GM23338 (cell line): ENCODE data around the gene TIRAP. TPM values are rescaled to one million over a fixed set of nuclear protein-coding genes. Genes with fewer than 3 reads are reported as not detected.

Experiments
- ATAC-seq: fragments of 200-7000 bp; cut with Tn5 transposase; 3 replicates; pipeline ENCODE4 v1.9.1; 2020
- DNase-seq: peaks from one replicate; pipeline ENCODE4 v3.0.0-alpha.2; 2015; ENCODE audit warnings: low spot score
- H2AFZ ChIP-seq: fragments of 200-600 bp; sonication (generic); 2 replicates; pipeline ENCODE4 v1.8.0; 2016; ENCODE audit warnings: antibody characterized with exemption, mild to moderate bottlenecking, moderate library complexity
- H3F3A ChIP-seq: fragments of 200-600 bp; sonication (generic); replicated peaks from 2 replicates; pipeline ENCODE4 v1.8.0; 2017; ENCODE audit warnings: antibody characterized with exemption, mixed run types, low read depth
- H3K27ac ChIP-seq: fragments of 200-600 bp; sonication (generic); 2 replicates; pipeline ENCODE4 v1.6.1; 2016; ENCODE audit warnings: low read depth
- H3K27me3 ChIP-seq: fragments of 200-600 bp; sonication (generic); 2 replicates; pipeline ENCODE4 v1.8.0; 2016; ENCODE audit warnings: mild to moderate bottlenecking, mixed run types, moderate library complexity; ENCODE audit not compliant: insufficient read depth
- H3K36me3 ChIP-seq: fragments of 200-600 bp; sonication (generic); 2 replicates; pipeline ENCODE4 v1.8.0; 2016; ENCODE audit warnings: mild to moderate bottlenecking; ENCODE audit not compliant: insufficient read depth
- H3K4me1 ChIP-seq: fragments of 200-600 bp; sonication (generic); 2 replicates; pipeline ENCODE4 v1.8.0; 2016; ENCODE audit warnings: mild to moderate bottlenecking, moderate library complexity; ENCODE audit not compliant: insufficient read depth
- H3K4me2 ChIP-seq: fragments of 200-600 bp; sonication (generic); 2 replicates; pipeline ENCODE4 v1.7.1; 2017; ENCODE audit warnings: mixed run types
- H3K4me3 ChIP-seq: fragments of 200-600 bp; sonication (generic); 2 replicates; pipeline ENCODE4 v1.6.1; 2016; ENCODE audit warnings: mixed run types
- H3K79me2 ChIP-seq: fragments of 200-600 bp; sonication (generic); replicated peaks from 2 replicates; pipeline ENCODE4 v1.8.0; 2017; ENCODE audit warnings: mild to moderate bottlenecking; ENCODE audit not compliant: insufficient read depth
- H3K9me2 ChIP-seq: fragments of 200-600 bp; sonication (generic); 2 replicates; pipeline ENCODE4 v1.8.0; 2017; ENCODE audit not compliant: insufficient read depth
- H4K20me1 ChIP-seq: fragments of 200-600 bp; sonication (generic); replicated peaks from 2 replicates; pipeline ENCODE4 v1.8.0; 2017; ENCODE audit warnings: mild to moderate bottlenecking; ENCODE audit not compliant: insufficient read depth
- H3K27ac Mint-ChIP-seq: 2 replicates; pipeline ENCODE4 v1.8.0; 2020; ENCODE audit warnings: inconsistent platforms, mild to moderate bottlenecking, moderate library complexity, mixed read lengths
- H3K27me3 Mint-ChIP-seq: 3 replicates; pipeline ENCODE4 v1.8.0; 2022; ENCODE audit warnings: low read depth, mild to moderate bottlenecking, moderate library complexity, mixed read lengths, inconsistent platforms; ENCODE audit not compliant: insufficient read depth, poor library complexity
- H3K36me3 Mint-ChIP-seq: 3 replicates; pipeline ENCODE4 v1.8.0; 2021; ENCODE audit warnings: low read depth, mild to moderate bottlenecking, inconsistent platforms, moderate library complexity, mixed read lengths
- H3K4me1 Mint-ChIP-seq: 3 replicates; pipeline ENCODE4 v1.8.0; 2020; ENCODE audit warnings: mild to moderate bottlenecking, inconsistent platforms, mixed read lengths
- H3K4me3 Mint-ChIP-seq: 3 replicates; pipeline ENCODE4 v1.8.0; 2021; ENCODE audit warnings: moderate library complexity, mild to moderate bottlenecking, inconsistent platforms, mixed read lengths
- H3K9me3 Mint-ChIP-seq: 3 replicates; pipeline ENCODE4 v1.8.0; 2020; ENCODE audit warnings: moderate library complexity, mild to moderate bottlenecking, inconsistent platforms, mixed read lengths
- CTCF ChIP-seq, 2 experiments: fragments of 200-600 bp in 1 of 2; sonication (generic) in 1 of 2; conservative IDR thresholded peaks; 2 replicates each; pipeline versions ENCODE4 v1.5.1 to v1.6.1; 2016 to 2017; ENCODE audit warnings: antibody characterized with exemption in 2 of 2, low read depth in 2 of 2, mild to moderate bottlenecking in 2 of 2, moderate library complexity in 1 of 2
- EZH2phosphoT487 ChIP-seq: fragments of 200-600 bp; sonication (generic); IDR thresholded peaks from one replicate; pipeline ENCODE4 v1.8.1; 2018; ENCODE audit warnings: antibody characterized with exemption; ENCODE audit not compliant: unreplicated experiment
- REST ChIP-seq: IDR thresholded peaks from one replicate; pipeline ENCODE4 v1.6.1; 2018; ENCODE audit warnings: antibody characterized with exemption; ENCODE audit not compliant: unreplicated experiment
- STAT1 ChIP-seq: IDR thresholded peaks from one replicate; pipeline ENCODE4 v1.6.1; 2016; ENCODE audit warnings: antibody characterized with exemption; ENCODE audit not compliant: unreplicated experiment
- ZNF331 ChIP-seq: fragments of 250-450 bp; sonication (Bioruptor Pico); IDR thresholded peaks from 2 replicates; pipeline ENCODE4 v1.5.0; 2020; ENCODE audit warnings: low read depth, mild to moderate bottlenecking, moderate library complexity
- polyA plus RNA-seq: library from polyadenylated mRNA; unstranded; fragments of >200 nt; fragmentation: Nextera tagmentation; extraction: Ambion mirVana; gene quantifications from 2 replicates; pipeline ENCODE4 v1.2.1, GENCODE V29; 2016
- total RNA-seq: library from RNA; depleted of rRNA; stranded (reverse); fragments of >200 nt; shearing (Covaris generic); gene quantifications from 2 replicates; pipeline ENCODE4 v1.2.3, GENCODE V29; 2014

Gene TIRAP
- total and polyA plus RNA-seq, 2 experiments from 2014 or later, result 1.1 to 3.4 TPM

- Histone ChIP-seq H3K4me1 (0 out of 2 replicates have a peak, but pooled peaks cover 7% of the 10 kb centered on the region), H3K9me2 (no peaks in the 10 kb centered on the region), H3K36me3 (no peaks in the 10 kb centered on the region), H3K4me3 (no peak overlapping the region), H2AFZ (no peak overlapping the region), H3F3A (peaks cover 10% of the 10 kb centered on the region), H3K27ac (no peak overlapping the region), H3K27me3 (peaks cover 19% of the 10 kb centered on the region), H3K79me2 (no peaks in the 10 kb centered on the region), H4K20me1 (no peaks in the 10 kb centered on the region), H3K4me2 (no peak overlapping the region)
- no peak for TF ChIP-seq ZNF331 (CRISPR knock-in tag)
- TF ChIP-seq CTCF (conservative IDR thresholded peaks at IDR 0.05; ENCODE audit: low read depth in 2 of 2), result no peak
- TF ChIP-seq REST, result no peak
- no peak for TF ChIP-seq STAT1
- Mint-ChIP-seq H3K9me3 (no peaks in the 10 kb centered on the region; the same call in 2 of the 3 replicates), H3K4me1 (peaks cover 15% of the 10 kb centered on the region), H3K4me3 (peak overlapping the region; percentile 89; the same call in 1 of the 3 replicates), H3K36me3 (peaks cover 20% of the 10 kb centered on the region), H3K27me3 (peaks cover 28% of the 10 kb centered on the region), H3K27ac (no peak overlapping the region)
- ATAC-seq (no peak), DNase-seq (no peak)
Measured at GRCh38 chr11:126281245-126281644, 1.6 kb upstream of the TIRAP start.

GRCh38 chr11:126281666-126282175 lies 1.2 kb upstream of the TIRAP start:
- H3K4me3 Mint-ChIP-seq, result peak overlapping the region; percentile 89
- H3K27me3 Mint-ChIP-seq, result peaks cover 28% of the 10 kb centered on the region
- TF ChIP-seq EZH2phosphoT487, result no peak
- TF ChIP-seq ZNF331 (CRISPR knock-in tag), result no peak
- TF ChIP-seq REST, result no peak

More at GRCh38 chr11:126281666-126282175, 1.2 kb upstream of the TIRAP start:
- no peaks in the 10 kb centered on the region; the same call in 2 of the 3 replicates for H3K9me3 Mint-ChIP-seq
- ATAC-seq (no peak), DNase-seq (no peak)
- Histone ChIP-seq H4K20me1 (no peaks in the 10 kb centered on the region), H3K4me1 (0 out of 2 replicates have a peak, but pooled peaks cover 7% of the 10 kb centered on the region), H2AFZ (peak overlapping the region; percentile 94), H3F3A (peaks cover 10% of the 10 kb centered on the region), H3K27ac (no peak overlapping the region), H3K4me3 (peak overlapping the region; percentile 74), H3K36me3 (no peaks in the 10 kb centered on the region), H3K4me2 (peak overlapping the region; percentile 86; the same call in 1 of the 2 replicates), H3K27me3 (peaks cover 19% of the 10 kb centered on the region), H3K9me2 (no peaks in the 10 kb centered on the region), H3K79me2 (no peaks in the 10 kb centered on the region)
- peaks cover 15% of the 10 kb centered on the region for H3K4me1 Mint-ChIP-seq
- no peak overlapping the region for H3K27ac Mint-ChIP-seq
- peaks cover 17% of the 10 kb centered on the region for H3K36me3 Mint-ChIP-seq
